ENCODE results near the gene TAGLN2.

Gene TAGLN2

GRCh38 chr1:159934136-159935039, 9.1 kb upstream of the TAGLN2 start:
- no peak for DNase-seq

DNA sequence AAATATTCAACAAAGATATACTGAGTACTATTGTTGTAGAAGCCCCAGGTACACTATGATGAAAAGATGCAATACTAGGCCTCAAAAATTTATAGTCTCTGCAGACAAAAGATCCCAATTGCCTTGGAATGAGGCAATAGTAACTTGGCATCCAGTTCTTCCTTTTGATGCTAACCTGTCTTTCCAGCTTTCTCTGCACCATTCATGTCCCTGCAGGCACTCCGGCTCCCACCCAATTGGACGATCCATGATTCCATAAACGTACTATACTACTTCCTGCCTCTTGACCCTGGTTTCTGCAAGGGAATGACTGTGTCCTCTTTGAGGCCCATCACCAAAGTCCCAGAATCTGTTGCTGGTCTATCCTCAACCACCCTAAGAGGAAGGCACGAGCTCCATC, 8.0 kb upstream of the TAGLN2 start:
- no peak for DNase-seq

DNA sequence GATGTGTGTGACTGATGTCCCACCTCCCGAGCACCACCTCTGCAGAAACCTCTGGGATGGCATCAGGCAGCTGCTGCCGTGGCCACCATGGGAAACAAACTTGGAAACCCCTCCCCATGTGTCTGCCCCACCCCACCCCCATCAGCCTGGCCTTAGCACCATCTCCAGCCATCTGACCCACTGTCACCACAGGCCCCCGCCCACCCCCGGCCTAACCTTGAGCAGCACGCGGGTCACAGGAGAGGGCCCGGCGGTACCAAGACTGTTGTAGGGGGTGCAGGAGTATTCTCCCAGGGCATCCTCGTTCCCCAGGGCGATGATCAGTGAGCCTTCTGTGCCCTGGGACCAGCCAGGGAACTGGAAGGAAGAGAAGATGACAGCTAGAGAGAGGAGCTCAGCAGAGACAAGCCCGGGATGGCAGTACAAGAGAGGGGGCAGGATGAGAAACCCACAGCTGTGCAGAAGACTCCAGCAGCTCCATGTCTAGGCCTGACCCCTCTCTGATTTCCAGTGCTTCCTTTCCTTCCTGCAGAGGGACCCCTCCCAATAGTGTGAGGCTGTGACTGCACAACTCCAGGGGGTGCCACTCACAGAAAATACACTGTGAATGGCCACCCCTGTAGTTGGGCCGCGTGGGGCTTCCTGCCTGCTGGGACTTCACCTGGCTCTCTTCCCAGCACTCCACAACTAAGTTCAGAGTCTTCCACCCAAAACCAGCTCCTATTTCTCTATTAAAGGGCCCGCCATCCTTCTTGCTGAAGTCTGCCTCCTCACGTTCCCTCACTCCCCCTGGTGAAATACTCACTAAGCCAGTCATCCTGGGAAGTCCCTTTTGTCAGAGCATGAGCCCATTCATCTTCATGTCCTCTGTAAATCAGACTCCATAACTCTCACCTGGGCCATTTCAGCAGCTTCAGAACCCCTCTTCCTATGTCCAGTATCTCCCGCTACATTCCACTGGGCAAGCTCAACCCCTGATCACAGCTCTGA, 7.3 kb upstream of the TAGLN2 start:
- no peak for DNase-seq

- DNase-seq, result no peak
These were observed 6.5 kb upstream of the TAGLN2 start for GRCh38 chr1:159931795-159932173.

DNA sequence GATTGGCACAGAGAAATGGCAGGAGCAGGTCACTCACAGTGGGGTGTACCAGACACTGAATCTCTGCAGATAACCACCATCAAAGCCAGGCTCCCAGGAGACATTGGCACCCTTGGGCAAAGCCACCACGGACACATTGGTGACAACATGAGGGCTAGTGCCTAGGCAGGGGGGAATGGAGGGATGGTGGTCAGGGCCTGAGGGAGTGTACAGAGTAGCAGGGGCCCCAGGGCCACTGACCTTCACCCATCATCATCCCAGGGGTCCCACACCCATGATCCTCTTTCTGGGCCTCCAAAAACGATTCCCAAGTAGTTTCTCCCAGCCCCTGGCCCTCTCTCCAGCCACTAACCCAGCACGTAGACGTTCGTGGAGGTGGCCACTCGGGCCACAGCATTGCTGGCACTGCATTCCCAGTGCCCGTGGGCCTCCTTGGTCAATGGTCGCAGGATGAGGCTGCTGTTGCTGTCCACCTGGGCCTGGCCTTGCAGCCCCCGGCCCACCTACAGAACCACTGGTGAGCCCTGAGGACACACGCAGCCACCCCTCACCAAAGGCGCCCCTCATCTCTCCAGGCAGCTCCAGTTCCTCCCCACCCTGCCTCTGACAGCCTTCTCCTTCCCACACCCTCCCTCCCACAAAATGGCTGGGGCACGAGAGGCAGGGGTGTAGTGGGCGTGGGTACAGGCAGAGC, 5.9 kb upstream of the TAGLN2 start:
- no peak for DNase-seq

DNA sequence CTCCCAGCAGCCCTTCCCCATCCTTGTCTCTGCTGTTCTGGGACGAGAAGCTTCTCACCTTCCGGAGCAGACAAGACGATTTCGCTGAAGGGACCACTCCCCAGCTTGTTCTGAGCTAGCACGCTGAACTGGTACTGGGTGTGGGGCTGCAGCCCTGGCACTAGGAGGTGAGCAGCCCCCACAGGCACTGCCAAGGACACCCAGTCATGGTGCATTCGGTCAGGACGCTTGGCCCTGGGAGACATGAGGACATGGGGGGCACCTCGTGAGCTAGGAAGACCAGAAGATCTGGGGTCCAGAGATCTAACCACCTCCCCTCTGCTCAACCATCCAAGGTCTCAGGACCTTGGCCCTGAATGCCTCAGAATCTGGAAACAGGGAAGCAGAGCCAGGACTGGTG, 5.3 kb upstream of the TAGLN2 start:
- DNase-seq, result no peak

DNA sequence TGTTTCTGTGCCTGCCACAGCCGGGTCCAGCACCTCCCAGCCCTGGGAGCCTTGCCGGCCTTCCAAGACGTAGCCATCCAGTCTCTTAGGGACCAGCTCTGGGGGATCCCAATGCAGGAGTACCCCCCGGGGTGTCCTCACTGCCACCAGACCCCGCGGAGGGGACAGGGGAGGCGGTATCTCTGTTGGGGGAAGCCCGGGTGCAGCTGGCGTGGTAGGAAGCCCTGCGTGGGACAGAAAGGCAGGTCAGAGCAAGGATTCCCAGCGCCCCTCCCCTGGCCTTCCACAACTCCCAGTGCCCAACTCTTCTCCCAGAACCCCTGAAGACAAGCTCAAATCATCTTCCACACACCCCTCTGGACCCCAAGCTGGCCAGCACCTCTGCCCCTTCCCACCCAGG, 4.9 kb upstream of the TAGLN2 start:
- DNase-seq, result no peak

GRCh38 chr1:159929155-159930051, 4.1 kb upstream of the TAGLN2 start:
- DNase-seq, result no peak

GRCh38 chr1:159928491-159929050, 3.3 kb upstream of the TAGLN2 start:
- DNase-seq, result no peak

- no peak for DNase-seq
These were observed 2.6 kb upstream of the TAGLN2 start for GRCh38 chr1:159927849-159928431.

GRCh38 chr1:159927211-159927848, 2.0 kb upstream of the TAGLN2 start:
- DNase-seq, result no peak

GRCh38 chr1:159925719-159926078, 392 bp upstream of the TAGLN2 start:
- DNase-seq, result no peak

GRCh38 chr1:159924025-159924790, 1.1 kb downstream of the TAGLN2 start:
- DNase-seq, result peak; percentile 6

GRCh38 chr1:159923203-159924024, 1.9 kb downstream of the TAGLN2 start:
- DNase-seq, result peak; percentile 68

GRCh38 chr1:159922511-159923202, 2.6 kb downstream of the TAGLN2 start:
- DNase-seq, result no peak

- no peak for DNase-seq
These were observed 3.4 kb downstream of the TAGLN2 start for GRCh38 chr1:159921700-159922504.

DNA sequence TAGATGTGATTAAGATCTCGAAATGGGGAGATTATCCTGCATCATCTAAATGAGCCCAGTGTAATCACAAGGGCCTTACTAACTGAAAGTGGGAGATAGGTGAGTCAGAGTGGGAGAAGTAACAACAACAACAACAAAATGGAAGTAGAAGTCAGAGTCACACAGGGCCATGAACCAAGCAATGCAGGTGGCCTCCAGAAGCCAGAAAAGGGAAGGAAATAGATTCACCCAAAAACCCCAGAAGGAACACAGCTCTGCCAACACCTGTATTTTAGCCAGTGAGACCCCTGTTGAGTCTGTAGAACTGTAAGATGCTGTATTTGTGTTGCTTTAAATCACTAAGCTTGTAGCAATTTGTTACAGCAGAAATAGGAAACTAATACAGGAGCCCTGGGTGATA, 4.1 kb downstream of the TAGLN2 start:
- no peak for DNase-seq

DNA sequence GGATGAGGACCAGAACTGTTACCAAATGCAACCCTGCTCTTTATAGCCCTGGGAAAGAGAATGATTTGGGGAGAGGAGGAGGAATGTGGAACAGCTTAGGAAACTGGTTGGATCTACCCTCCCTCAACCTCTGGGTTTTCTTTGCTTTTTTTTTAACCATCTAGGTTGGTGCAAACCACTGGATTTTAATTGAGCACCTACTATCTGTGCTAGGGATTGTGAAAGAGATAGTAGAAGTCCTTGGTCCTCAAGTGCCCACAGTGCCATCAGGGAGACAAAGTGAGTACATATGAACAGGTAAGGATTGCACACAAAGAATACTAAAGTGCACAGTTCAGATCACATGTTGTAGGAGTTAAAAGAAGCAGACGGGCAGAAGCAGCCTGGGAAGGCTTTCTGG, 4.7 kb downstream of the TAGLN2 start:
- DNase-seq, result no peak

Data from NCI-H1417 treated with DMSO at 0.1 percent for 48 hours (cell line).